ENCODE data around the gene RASD2.

DNA sequence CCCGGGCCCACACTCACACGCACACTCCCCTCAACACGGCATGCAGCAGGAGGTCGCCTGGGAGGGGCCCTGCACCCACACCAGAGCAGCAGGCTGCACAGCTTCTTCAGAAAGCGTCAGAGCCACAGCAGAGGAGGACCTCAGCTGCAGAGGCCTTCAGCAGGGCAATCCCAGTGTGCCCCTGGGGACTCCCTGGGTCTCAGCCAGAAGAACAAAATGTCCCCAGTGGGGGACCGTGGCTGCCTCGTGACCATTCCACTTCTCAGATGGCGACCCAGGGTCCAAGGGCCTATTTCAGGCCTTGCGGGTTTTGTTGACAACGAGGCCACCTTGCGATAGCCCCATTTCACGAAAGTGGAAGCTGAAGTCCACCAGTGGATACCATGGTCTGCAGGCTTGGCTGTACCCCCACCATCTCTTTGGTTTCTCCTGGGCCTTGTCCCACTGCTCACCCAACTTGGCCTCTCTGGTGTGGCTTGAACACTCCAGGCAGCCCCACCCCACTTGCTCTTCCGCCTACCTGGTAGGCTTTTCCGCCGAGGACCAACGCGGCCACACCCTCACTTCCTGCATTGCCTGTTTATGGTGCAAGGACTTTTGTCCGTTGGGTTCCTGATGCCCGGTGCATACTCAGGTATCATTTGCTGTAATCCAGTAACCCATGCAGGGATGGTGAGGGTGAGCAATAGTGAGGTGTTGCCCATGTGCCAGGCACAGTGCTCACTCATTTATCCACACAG, 38.4 kb downstream of the RASD2 start:
- no peak for TF ChIP-seq POLR2AphosphoS5 (IDR thresholded peaks at IDR 0.05; ENCODE audit: insufficient read depth in 1 of 2, low read depth in 1 of 2)
- TF ChIP-seq, protein P1, sequence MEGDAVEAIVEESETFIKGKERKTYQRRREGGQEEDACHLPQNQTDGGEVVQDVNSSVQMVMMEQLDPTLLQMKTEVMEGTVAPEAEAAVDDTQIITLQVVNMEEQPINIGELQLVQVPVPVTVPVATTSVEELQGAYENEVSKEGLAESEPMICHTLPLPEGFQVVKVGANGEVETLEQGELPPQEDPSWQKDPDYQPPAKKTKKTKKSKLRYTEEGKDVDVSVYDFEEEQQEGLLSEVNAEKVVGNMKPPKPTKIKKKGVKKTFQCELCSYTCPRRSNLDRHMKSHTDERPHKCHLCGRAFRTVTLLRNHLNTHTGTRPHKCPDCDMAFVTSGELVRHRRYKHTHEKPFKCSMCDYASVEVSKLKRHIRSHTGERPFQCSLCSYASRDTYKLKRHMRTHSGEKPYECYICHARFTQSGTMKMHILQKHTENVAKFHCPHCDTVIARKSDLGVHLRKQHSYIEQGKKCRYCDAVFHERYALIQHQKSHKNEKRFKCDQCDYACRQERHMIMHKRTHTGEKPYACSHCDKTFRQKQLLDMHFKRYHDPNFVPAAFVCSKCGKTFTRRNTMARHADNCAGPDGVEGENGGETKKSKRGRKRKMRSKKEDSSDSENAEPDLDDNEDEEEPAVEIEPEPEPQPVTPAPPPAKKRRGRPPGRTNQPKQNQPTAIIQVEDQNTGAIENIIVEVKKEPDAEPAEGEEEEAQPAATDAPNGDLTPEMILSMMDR (IDR thresholded peaks at IDR 0.05): no peak

Measured in vagina (tissue), 2 donors.